GM18511 (cell line): ENCODE measurements around the gene PLXDC1.

Experiments
- ATAC-seq: cut with Tn5 transposase; IDR thresholded peaks from one replicate; pipeline ENCODE4 v1.9.1; 2021; ENCODE audit warnings: mild to moderate bottlenecking, moderate library complexity; ENCODE audit not compliant: unreplicated experiment

PLXDC1 gene

GRCh38 chr17:39099663-39100286, 51.7 kb downstream of the PLXDC1 start:
- ATAC-seq = no peak

- no peak for ATAC-seq
Measured at GRCh38 chr17:39098588-39098987, 52.8 kb downstream of the PLXDC1 start.

- ATAC-seq = no peak
Measured at GRCh38 chr17:39097537-39097936, 53.9 kb downstream of the PLXDC1 start.

GRCh38 chr17:39097150-39097519, 54.3 kb downstream of the PLXDC1 start:
- no peak for ATAC-seq

- no peak for ATAC-seq
Measured at GRCh38 chr17:39096508-39097149, 54.8 kb downstream of the PLXDC1 start.

- no peak for ATAC-seq
Measured at GRCh38 chr17:39095309-39095686, 56.1 kb downstream of the PLXDC1 start.

- ATAC-seq = no peak
Measured at GRCh38 chr17:39094607-39095308, 56.7 kb downstream of the PLXDC1 start.

GRCh38 chr17:39092692-39093230, 58.7 kb downstream of the PLXDC1 start:
- no peak for ATAC-seq

GRCh38 chr17:39090908-39091665, 60.4 kb downstream of the PLXDC1 start:
- ATAC-seq = no peak

GRCh38 chr17:39090400-39090799, 61.0 kb downstream of the PLXDC1 start:
- no peak for ATAC-seq

- no peak for ATAC-seq
Measured at GRCh38 chr17:39084558-39084957, 66.9 kb downstream of the PLXDC1 start.

- ATAC-seq = no peak
Measured at GRCh38 chr17:39083270-39083669, 68.2 kb downstream of the PLXDC1 start.

- no peak for ATAC-seq
Measured at GRCh38 chr17:39082482-39082881, 69.0 kb downstream of the PLXDC1 start.

GRCh38 chr17:39081851-39082250, 69.6 kb downstream of the PLXDC1 start:
- ATAC-seq = no peak

- no peak for ATAC-seq
Measured at GRCh38 chr17:39080421-39081078, 70.9 kb downstream of the PLXDC1 start.

- ATAC-seq = no peak
Measured at GRCh38 chr17:39079836-39080235, 71.6 kb downstream of the PLXDC1 start.

GRCh38 chr17:39077866-39078265, 73.6 kb downstream of the PLXDC1 start:
- ATAC-seq = no peak

GRCh38 chr17:39077252-39077651, 74.2 kb downstream of the PLXDC1 start:
- no peak for ATAC-seq

GRCh38 chr17:39074676-39075075, 76.8 kb downstream of the PLXDC1 start:
- no peak for ATAC-seq

- no peak for ATAC-seq
Measured at GRCh38 chr17:39073916-39074315, 77.5 kb downstream of the PLXDC1 start.

- no peak for ATAC-seq
Measured at GRCh38 chr17:39073353-39073752, 78.1 kb downstream of the PLXDC1 start.
